ENCODE measurements around the gene SPAG9.
"Not testable (repeated sequence)": the region's sequence is repeated elsewhere in the genome, so short reads cannot be mapped to it uniquely, and the experiment has no call there.

The SPAG9 gene

GRCh38 chr17:50954641-50955121, 166.0 kb downstream of the SPAG9 start:
- DNase-seq (ENCODE audit: low read depth) = no peak

- no peak for DNase-seq (ENCODE audit: low read depth)
Measured at GRCh38 chr17:50953831-50954601, 166.7 kb downstream of the SPAG9 start.

- no peak for DNase-seq (ENCODE audit: low read depth)
Measured at GRCh38 chr17:50953518-50953830, 167.2 kb downstream of the SPAG9 start.

- no peak for DNase-seq (ENCODE audit: low read depth)
Measured at GRCh38 chr17:50952889-50953288, 167.8 kb downstream of the SPAG9 start.

GRCh38 chr17:50952013-50952412, 168.7 kb downstream of the SPAG9 start:
- no peak for DNase-seq (ENCODE audit: low read depth)

- DNase-seq (ENCODE audit: low read depth) = no peak
Measured at GRCh38 chr17:50949989-50950877, 170.4 kb downstream of the SPAG9 start.

- no peak for DNase-seq (ENCODE audit: low read depth)
Measured at GRCh38 chr17:50949128-50949988, 171.3 kb downstream of the SPAG9 start.

- no peak for DNase-seq (ENCODE audit: low read depth)
Measured at GRCh38 chr17:50948711-50949110, 172.0 kb downstream of the SPAG9 start.

- DNase-seq (ENCODE audit: low read depth) = no peak
Measured at GRCh38 chr17:50947782-50948543, 172.7 kb downstream of the SPAG9 start.

GRCh38 chr17:50946891-50947781, 173.5 kb downstream of the SPAG9 start:
- DNase-seq (ENCODE audit: low read depth) = no peak

GRCh38 chr17:50946223-50946890, 174.3 kb downstream of the SPAG9 start:
- no peak for DNase-seq (ENCODE audit: low read depth)

GRCh38 chr17:50945779-50946222, 174.9 kb downstream of the SPAG9 start:
- DNase-seq (ENCODE audit: low read depth) = no peak

GRCh38 chr17:50944902-50945720, 175.6 kb downstream of the SPAG9 start:
- no peak for DNase-seq (ENCODE audit: low read depth)

- no peak for DNase-seq (ENCODE audit: low read depth)
Measured at GRCh38 chr17:50944054-50944901, 176.4 kb downstream of the SPAG9 start.

- no peak for DNase-seq (ENCODE audit: low read depth)
Measured at GRCh38 chr17:50943575-50943933, 177.1 kb downstream of the SPAG9 start.

- not testable (repeated sequence) for DNase-seq (ENCODE audit: low read depth)
Measured at GRCh38 chr17:50941676-50942048, 179.0 kb downstream of the SPAG9 start.

GRCh38 chr17:50939795-50940684, 180.6 kb downstream of the SPAG9 start:
- no peak for DNase-seq (ENCODE audit: low read depth)
